GM12878 (cell line): ENCODE results near the gene ANKDD1A. TPM values are rescaled to one million over a fixed set of nuclear protein-coding genes. Genes with fewer than 3 reads are reported as not detected.

Experiments used
- ATAC-seq: fragments of 200-7000 bp; cut with Tn5 transposase; 3 replicates; pipeline ENCODE4 v1.9.1; 2020; ENCODE audit warnings: mild to moderate bottlenecking, moderate library complexity
- BruUV-seq: library from RNA; stranded (reverse); fragments of 400-500 nt; replicated peaks from 2 replicates; lab custom pipeline; 2021; lab: Mats Ljungman, UMichigan
- CTCF ChIA-PET: fragments of 300-600 bp; sonication (Branson Sonifier 250); formaldehyde crosslinking; extraction: SDS; loops from one replicate; lab custom pipeline; 2021; ENCODE audit warnings: inconsistent platforms; lab: Yijun Ruan, JAX
- POLR2A ChIA-PET: fragments of 350-600 bp; formaldehyde crosslinking; extraction: SDS; loops from one replicate; lab custom pipeline; 2021; ENCODE audit warnings: inconsistent platforms; lab: Charles Lee
- RAD21 ChIA-PET: fragments of 300-600 bp; sonication (Branson Sonifier 250); formaldehyde crosslinking; loops from one replicate; lab custom pipeline; 2023; ENCODE audit warnings: antibody characterized with exemption; ENCODE audit not compliant: unreplicated experiment; lab: Charles Lee
- SMC1A ChIA-PET: fragments of 300-600 bp; sonication (Branson Sonifier 250); formaldehyde crosslinking; loops from one replicate; lab custom pipeline; 2023; ENCODE audit not compliant: unreplicated experiment, uncharacterized antibody; lab: Charles Lee
- DNase-seq: peaks from one replicate; pipeline ENCODE4 v3.0.0-alpha.2; 2011; ENCODE audit warnings: low read depth, low spot score
- FAIRE-seq: peaks from 3 replicates; lab custom pipeline; 2011; peaks lifted over from hg19 to GRCh38; lab: Jason Lieb, UNC
- H2AFZ ChIP-seq: 2 replicates; pipeline ENCODE4 v1.6.0; 2011; ENCODE audit warnings: low read depth, low read length, control low read depth; ENCODE audit not compliant: control insufficient read depth
- H3K27ac ChIP-seq: 2 replicates; pipeline ENCODE4 v1.5.1; 2011; ENCODE audit warnings: control low read depth; ENCODE audit not compliant: control insufficient read depth, insufficient read depth
- H3K27me3 ChIP-seq, 2 experiments: replicated peaks in 1 of 2; 2 replicates each; pipeline versions ENCODE4 v1.6.0 to v1.6.1; 2011; ENCODE audit warnings: low read length in 1 of 2; ENCODE audit not compliant: control insufficient read depth in 2 of 2, insufficient read depth in 2 of 2
- H3K36me3 ChIP-seq, 2 experiments: 2 replicates each; pipeline ENCODE4 v1.5.1; 2011; ENCODE audit warnings: low read length in 1 of 2; ENCODE audit not compliant: control insufficient read depth in 2 of 2, insufficient read depth in 2 of 2
- H3K4me1 ChIP-seq: 2 replicates; pipeline ENCODE4 v1.6.1; 2011; ENCODE audit warnings: mild to moderate bottlenecking, low read length, moderate library complexity, mixed read lengths; ENCODE audit not compliant: control insufficient read depth, insufficient read depth
- H3K4me2 ChIP-seq: 2 replicates; pipeline ENCODE4 v1.6.0; 2011; ENCODE audit warnings: control low read depth; ENCODE audit not compliant: control insufficient read depth, insufficient read depth
- H3K4me3 ChIP-seq: fragments of 200-600 bp; sonication (generic); 2 replicates; pipeline ENCODE4 v1.5.1; 2016
- H3K79me2 ChIP-seq: 2 replicates; pipeline ENCODE4 v1.6.0; 2011; ENCODE audit warnings: low read length; ENCODE audit not compliant: control insufficient read depth, insufficient read depth
- H3K9ac ChIP-seq: 2 replicates; pipeline ENCODE4 v1.8.0; 2011; ENCODE audit warnings: low read length, control low read depth, mixed read lengths; ENCODE audit not compliant: control insufficient read depth, insufficient read depth
- H3K9me3 ChIP-seq: replicated peaks from 3 replicates; pipeline ENCODE4 v1.5.1; 2011; ENCODE audit warnings: mild to moderate bottlenecking, low read length; ENCODE audit not compliant: control insufficient read depth, insufficient read depth
- H4K20me1 ChIP-seq: 2 replicates; pipeline ENCODE4 v1.6.0; 2011; ENCODE audit not compliant: control insufficient read depth, insufficient read depth
- BCL11A ChIP-seq: IDR thresholded peaks from 2 replicates; pipeline ENCODE4 v1.6.1; 2011; ENCODE audit warnings: low read depth, low read length
- CBFB ChIP-seq: IDR thresholded peaks from 2 replicates; pipeline ENCODE4 v1.6.1; 2016; ENCODE audit warnings: antibody characterized with exemption, low read depth
- CBX3 ChIP-seq: fragments of 200-600 bp; sonication (generic); IDR thresholded peaks from 2 replicates; pipeline ENCODE4 v1.6.1; 2016; ENCODE audit warnings: low read depth, borderline replicate concordance
- CREM ChIP-seq: IDR thresholded peaks from 2 replicates; pipeline ENCODE4 v1.6.1; 2014; ENCODE audit warnings: antibody characterized with exemption, low read depth
- EED ChIP-seq: sonication (generic); IDR thresholded peaks from 2 replicates; pipeline ENCODE4 v1.6.1; 2016; ENCODE audit warnings: antibody characterized with exemption, low read depth
- POLR2AphosphoS2 ChIP-seq: IDR thresholded peaks from 2 replicates; pipeline ENCODE4 v1.6.1; 2011; ENCODE audit warnings: low read depth, mild to moderate bottlenecking, low read length, improper control_type of control experiment, moderate library complexity
- RFX5 ChIP-seq: IDR thresholded peaks from 2 replicates; pipeline ENCODE4 v1.6.1; 2011; ENCODE audit warnings: low read depth, low read length, improper control_type of control experiment
- SMARCA5 ChIP-seq: fragments of 450-650 bp; IDR thresholded peaks from 2 replicates; pipeline ENCODE4 v1.6.1; 2017; ENCODE audit warnings: mild to moderate bottlenecking
- WGBS: methylation state at CpG from one replicate; pipeline ENCODE4 v1.1.6; 2016; ENCODE audit warnings: low lambda C conversion rate; ENCODE audit not compliant: insufficient replicate concordance, insufficient coverage; ENCODE audit errors: missing lambda C conversion rate; 5-methylcytosine and 5-hydroxymethylcytosine counted together
- in situ Hi-C: fragments of 300-500 bp; cut with MboI; formaldehyde crosslinking; loops from 9 replicates; pipeline ENCODE4 v1.14.3; 2018; ENCODE audit warnings: mixed read lengths
- intact Hi-C: fragments of 100-400 bp; cut with micrococcal nuclease; formaldehyde crosslinking; loops from one replicate; pipeline ENCODE4 v1.14.2; 2022; ENCODE audit not compliant: unreplicated experiment
- polyA plus RNA-seq, 11 experiments: library from polyadenylated mRNA; depleted of rRNA in 4 of 11; unstranded in 6 of 11; stranded (reverse) in 5 of 11; fragments of >200 nt; fragmentation: Nextera tagmentation in 4 of 11; fragmentation: Illumina TruSeq in 1 of 11; extraction: Ambion mirVana in 4 of 11; extraction: Trizol in 1 of 11; gene quantifications; 1 replicate in 1 of 11; 2 replicates in 10 of 11; pipeline versions ENCODE4 v1.2.1 to v1.2.3, GENCODE V29; 2011 to 2016; ENCODE audit warnings: inconsistent platforms in 2 of 11, missing spikeins in 2 of 11, low read depth in 1 of 11
- total RNA-seq, 4 experiments: library from RNA; depleted of rRNA in 3 of 4; stranded (reverse); fragments of >200 nt in 3 of 4; fragmentation: Illumina TruSeq in 1 of 4; extraction: Trizol in 1 of 4; gene quantifications; 2 replicates each; pipeline versions ENCODE4 v1.2.1 to v1.2.3, GENCODE V29; 2013 to 2021
- TF ChIP-seq, protein P1 (sequence below): IDR thresholded peaks from 2 replicates; pipeline ENCODE4 v1.6.1; 2011; ENCODE audit warnings: mild to moderate bottlenecking, low read depth, low read length, moderate library complexity; ENCODE audit not compliant: insufficient replicate concordance
- TF ChIP-seq, protein P2 (sequence below): IDR thresholded peaks from 2 replicates; pipeline ENCODE4 v1.6.1; 2012; ENCODE audit warnings: mild to moderate bottlenecking, low read depth, low read length
- TF ChIP-seq, protein P3 (sequence below): fragments of 450-650 bp; IDR thresholded peaks from 2 replicates; pipeline ENCODE4 v1.6.1; 2017; ENCODE audit warnings: mild to moderate bottlenecking, moderate library complexity
- TF ChIP-seq, protein P4 (sequence below): IDR thresholded peaks from 2 replicates; pipeline ENCODE4 v1.6.1; 2011; ENCODE audit warnings: low read depth, low read length, improper control_type of control experiment, borderline replicate concordance

Gene ANKDD1A
- total and polyA plus RNA-seq, 10 of the 15 experiments (the other 5 are each of a cell fraction or from before 2014, with no cell fraction given): 1.5 to 6.6 (median 4.1) TPM

DNA sequence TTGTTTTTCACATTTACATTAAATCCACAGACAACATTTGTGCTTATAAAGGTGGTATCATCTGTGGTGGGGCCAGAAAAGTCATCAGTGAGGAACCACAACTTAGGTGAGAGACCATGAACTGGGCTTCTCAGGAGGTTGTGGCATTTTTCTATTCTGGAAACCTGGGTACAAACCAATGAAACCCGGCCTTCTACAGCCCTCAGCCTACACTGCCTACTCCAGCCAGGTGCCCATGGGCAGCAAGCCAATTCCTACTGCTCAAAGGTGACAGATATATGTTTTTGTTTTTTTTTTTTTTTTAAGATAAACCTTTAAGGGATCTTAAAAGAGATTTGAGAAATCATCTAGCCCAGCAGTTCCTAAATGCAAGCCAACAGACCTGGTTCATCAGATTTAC lies 57.7 kb downstream of the ANKDD1A start:
- BruUV-seq: no TSS peak
- CTCF ChIA-PET: no interaction called here
- DNase-seq: no peak
- H2AFZ ChIP-seq: no peak overlapping the region
- RAD21 ChIA-PET: no interaction called here
- peaks cover 2 to 20% of the 10 kb centered on the region in 2 experiments for H3K36me3 ChIP-seq
- no peaks in the 10 kb centered on the region for H3K27me3 ChIP-seq
- no peaks in the 10 kb centered on the region for H3K4me1 ChIP-seq
- WGBS: 100% methylated on average over 1 of the region's 1 CpG
- no peaks in the 10 kb centered on the region for H3K79me2 ChIP-seq
- no peak overlapping the region for H3K9ac ChIP-seq
- SMC1A ChIA-PET: interaction anchor here (1.4 to 1.7 kb wide), 4 partner anchors 12 to 237 kb away, joined by 3 to 6 read pairs (median 4); no protein-coding TSS in a partner anchor
- no peak overlapping the region for H3K27ac ChIP-seq
- TF ChIP-seq CREM: no peak
- TF ChIP-seq CBX3: no peak
- TF ChIP-seq RFX5: no peak
- TF ChIP-seq, protein P1, sequence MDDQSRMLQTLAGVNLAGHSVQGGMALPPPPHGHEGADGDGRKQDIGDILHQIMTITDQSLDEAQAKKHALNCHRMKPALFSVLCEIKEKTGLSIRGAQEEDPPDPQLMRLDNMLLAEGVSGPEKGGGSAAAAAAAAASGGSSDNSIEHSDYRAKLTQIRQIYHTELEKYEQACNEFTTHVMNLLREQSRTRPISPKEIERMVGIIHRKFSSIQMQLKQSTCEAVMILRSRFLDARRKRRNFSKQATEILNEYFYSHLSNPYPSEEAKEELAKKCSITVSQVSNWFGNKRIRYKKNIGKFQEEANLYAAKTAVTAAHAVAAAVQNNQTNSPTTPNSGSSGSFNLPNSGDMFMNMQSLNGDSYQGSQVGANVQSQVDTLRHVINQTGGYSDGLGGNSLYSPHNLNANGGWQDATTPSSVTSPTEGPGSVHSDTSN: no peak
- no peak for TF ChIP-seq BCL11A
- TF ChIP-seq EED: no peak
- TF ChIP-seq, protein P2, sequence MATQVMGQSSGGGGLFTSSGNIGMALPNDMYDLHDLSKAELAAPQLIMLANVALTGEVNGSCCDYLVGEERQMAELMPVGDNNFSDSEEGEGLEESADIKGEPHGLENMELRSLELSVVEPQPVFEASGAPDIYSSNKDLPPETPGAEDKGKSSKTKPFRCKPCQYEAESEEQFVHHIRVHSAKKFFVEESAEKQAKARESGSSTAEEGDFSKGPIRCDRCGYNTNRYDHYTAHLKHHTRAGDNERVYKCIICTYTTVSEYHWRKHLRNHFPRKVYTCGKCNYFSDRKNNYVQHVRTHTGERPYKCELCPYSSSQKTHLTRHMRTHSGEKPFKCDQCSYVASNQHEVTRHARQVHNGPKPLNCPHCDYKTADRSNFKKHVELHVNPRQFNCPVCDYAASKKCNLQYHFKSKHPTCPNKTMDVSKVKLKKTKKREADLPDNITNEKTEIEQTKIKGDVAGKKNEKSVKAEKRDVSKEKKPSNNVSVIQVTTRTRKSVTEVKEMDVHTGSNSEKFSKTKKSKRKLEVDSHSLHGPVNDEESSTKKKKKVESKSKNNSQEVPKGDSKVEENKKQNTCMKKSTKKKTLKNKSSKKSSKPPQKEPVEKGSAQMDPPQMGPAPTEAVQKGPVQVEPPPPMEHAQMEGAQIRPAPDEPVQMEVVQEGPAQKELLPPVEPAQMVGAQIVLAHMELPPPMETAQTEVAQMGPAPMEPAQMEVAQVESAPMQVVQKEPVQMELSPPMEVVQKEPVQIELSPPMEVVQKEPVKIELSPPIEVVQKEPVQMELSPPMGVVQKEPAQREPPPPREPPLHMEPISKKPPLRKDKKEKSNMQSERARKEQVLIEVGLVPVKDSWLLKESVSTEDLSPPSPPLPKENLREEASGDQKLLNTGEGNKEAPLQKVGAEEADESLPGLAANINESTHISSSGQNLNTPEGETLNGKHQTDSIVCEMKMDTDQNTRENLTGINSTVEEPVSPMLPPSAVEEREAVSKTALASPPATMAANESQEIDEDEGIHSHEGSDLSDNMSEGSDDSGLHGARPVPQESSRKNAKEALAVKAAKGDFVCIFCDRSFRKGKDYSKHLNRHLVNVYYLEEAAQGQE: no peak
- TF ChIP-seq POLR2AphosphoS2: no peak
- TF ChIP-seq, protein P3, sequence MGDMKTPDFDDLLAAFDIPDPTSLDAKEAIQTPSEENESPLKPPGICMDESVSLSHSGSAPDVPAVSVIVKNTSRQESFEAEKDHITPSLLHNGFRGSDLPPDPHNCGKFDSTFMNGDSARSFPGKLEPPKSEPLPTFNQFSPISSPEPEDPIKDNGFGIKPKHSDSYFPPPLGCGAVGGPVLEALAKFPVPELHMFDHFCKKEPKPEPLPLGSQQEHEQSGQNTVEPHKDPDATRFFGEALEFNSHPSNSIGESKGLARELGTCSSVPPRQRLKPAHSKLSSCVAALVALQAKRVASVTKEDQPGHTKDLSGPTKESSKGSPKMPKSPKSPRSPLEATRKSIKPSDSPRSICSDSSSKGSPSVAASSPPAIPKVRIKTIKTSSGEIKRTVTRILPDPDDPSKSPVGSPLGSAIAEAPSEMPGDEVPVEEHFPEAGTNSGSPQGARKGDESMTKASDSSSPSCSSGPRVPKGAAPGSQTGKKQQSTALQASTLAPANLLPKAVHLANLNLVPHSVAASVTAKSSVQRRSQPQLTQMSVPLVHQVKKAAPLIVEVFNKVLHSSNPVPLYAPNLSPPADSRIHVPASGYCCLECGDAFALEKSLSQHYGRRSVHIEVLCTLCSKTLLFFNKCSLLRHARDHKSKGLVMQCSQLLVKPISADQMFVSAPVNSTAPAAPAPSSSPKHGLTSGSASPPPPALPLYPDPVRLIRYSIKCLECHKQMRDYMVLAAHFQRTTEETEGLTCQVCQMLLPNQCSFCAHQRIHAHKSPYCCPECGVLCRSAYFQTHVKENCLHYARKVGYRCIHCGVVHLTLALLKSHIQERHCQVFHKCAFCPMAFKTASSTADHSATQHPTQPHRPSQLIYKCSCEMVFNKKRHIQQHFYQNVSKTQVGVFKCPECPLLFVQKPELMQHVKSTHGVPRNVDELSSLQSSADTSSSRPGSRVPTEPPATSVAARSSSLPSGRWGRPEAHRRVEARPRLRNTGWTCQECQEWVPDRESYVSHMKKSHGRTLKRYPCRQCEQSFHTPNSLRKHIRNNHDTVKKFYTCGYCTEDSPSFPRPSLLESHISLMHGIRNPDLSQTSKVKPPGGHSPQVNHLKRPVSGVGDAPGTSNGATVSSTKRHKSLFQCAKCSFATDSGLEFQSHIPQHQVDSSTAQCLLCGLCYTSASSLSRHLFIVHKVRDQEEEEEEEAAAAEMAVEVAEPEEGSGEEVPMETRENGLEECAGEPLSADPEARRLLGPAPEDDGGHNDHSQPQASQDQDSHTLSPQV: no peak
- TF ChIP-seq, protein P4, sequence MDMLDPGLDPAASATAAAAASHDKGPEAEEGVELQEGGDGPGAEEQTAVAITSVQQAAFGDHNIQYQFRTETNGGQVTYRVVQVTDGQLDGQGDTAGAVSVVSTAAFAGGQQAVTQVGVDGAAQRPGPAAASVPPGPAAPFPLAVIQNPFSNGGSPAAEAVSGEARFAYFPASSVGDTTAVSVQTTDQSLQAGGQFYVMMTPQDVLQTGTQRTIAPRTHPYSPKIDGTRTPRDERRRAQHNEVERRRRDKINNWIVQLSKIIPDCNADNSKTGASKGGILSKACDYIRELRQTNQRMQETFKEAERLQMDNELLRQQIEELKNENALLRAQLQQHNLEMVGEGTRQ: no peak
- no peak for TF ChIP-seq SMARCA5
- TF ChIP-seq CBFB: no peak
- TF ChIP-seq, all 136 proteins: peak for 0
- intact Hi-C loops: no loop called here
- in situ Hi-C loops: no loop called here
- Histone ChIP-seq H3K4me2 (no peak overlapping the region), H4K20me1 (no peaks in the 10 kb centered on the region), H3K9me3 (no peaks in the 10 kb centered on the region), H3K4me3 (no peak overlapping the region)
- POLR2A ChIA-PET: no interaction called here
- FAIRE-seq (no peak), ATAC-seq (no peak)
